Left renal cortex interstitium (tissue), 4 donors: ENCODE measurements around the gene SH3GLB1. TPM values are rescaled to one million over a fixed set of nuclear protein-coding genes. Genes with fewer than 3 reads are reported as not detected.

Experiments used
- DNase-seq, 4 donors: peaks; one replicate each; pipeline ENCODE4 v3.0.0-alpha.2; 2013; ENCODE audit warnings: low read depth in 4 of 4, low spot score in 2 of 4, missing footprints in 1 of 4
- polyA plus RNA-seq, 4 donors: library from polyadenylated mRNA; unstranded; fragments of 120-200 nt; gene quantifications; one replicate each; pipeline ENCODE4 v1.2.1, GENCODE V29; 2013; ENCODE audit not compliant: insufficient read length in 4 of 4

SH3GLB1 gene
- polyA plus RNA-seq, 4 donors, result 69.0 to 81.8 (median 75.8) TPM

DNA sequence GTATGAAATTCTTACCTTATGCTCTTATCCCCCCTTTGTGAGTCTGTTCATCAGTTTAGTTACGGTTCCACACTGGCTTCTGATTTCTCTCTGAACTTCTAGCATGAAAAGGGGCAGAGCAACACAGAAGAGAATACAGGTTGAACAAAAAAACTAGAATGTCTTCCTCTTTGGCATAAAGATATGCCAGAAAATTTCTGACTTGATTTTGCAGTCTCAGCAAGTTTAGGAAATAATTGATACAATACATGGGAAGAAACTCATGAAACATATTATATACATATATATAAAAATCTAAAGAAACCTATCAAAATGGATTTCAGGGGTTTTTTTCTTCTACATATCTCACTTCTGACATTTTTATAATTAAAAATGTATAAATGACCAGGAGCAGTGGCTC, 27.0 kb downstream of the SH3GLB1 start:
- no peak for DNase-seq

DNA sequence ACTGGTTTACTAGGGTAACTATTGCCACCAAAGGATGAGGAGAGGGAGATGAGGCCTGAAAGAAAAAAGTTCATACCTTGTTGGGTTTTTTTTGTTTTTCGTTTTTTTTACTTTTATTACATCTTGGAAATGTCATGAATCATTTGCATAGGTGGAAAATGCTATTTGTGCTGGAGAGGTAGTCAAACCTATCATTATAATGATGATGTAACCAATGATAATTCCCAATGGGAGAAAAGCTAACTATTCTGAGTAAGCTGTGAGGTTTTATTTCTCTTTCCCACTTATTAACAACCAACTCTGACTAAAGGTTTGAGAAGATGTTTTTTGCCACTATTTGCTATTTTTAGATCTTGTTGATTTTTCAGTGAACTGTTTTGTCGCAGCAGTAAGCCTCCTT, 29.0 kb downstream of the SH3GLB1 start:
- no peak for DNase-seq

DNA sequence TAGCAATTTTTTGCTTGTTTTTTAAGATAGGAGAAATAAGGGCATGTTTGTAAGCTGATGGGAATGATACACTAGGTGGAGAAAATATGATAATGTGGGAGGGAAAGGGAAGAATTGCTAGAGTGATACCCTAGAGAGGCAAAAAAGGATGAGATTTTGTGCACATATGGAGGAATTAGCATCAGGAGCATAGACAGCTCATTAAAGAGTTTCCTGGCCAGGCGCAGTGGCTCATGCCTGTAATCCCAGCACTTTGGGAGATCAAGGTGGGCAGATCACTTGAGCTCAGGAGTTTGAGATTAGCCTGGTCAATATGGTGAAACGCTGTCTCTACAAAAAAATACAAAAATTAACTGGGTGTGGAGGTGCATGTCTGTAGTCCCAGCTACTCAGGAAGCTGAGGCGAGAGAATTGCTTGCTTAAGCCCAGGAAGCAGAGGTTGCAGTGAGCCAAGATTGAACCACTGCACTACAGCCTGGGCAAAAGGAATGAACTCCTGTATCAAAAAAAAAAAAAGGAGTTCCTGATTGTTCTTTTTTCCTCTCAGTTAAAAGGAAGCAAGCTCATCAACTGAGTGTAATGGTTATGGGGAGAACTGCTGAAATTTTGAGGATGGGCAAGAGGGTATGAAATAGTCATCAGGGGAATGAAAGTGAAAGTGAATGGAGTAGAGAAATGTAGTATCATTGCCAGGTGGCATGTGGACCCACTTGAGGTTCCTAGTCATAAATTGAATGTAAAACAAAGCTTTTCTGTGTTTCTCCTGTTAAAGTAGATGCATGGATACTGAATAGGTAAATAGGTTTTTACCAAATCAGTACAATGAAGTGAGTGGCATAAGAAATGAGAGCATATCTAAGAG, 35.5 kb downstream of the SH3GLB1 start:
- DNase-seq, result no peak

DNA sequence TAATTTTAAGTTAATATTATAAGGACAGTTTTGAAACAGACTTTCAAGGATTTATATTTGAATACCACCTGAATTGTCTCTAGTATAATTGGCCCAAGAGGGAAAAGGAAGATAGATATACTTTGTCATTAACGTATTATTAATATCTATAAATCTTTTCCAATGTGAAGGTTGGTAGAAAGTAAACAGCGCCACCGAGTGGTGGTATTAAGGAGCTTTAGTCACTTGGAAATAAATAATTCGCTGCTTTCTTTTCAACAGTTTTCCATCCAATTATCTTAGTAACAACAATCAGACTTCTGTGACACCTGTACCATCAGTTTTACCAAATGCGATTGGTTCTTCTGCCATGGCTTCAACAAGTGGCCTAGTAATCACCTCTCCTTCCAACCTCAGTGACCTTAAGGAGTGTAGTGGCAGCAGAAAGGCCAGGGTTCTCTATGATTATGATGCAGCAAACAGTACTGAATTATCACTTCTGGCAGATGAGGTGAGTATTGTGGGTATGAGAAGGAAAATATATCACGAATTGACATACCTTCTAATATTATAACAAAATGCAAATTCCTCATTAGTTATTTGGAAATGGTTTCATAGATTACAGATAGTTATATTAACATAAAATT, 37.7 kb downstream of the SH3GLB1 start:
- no peak for DNase-seq

DNA sequence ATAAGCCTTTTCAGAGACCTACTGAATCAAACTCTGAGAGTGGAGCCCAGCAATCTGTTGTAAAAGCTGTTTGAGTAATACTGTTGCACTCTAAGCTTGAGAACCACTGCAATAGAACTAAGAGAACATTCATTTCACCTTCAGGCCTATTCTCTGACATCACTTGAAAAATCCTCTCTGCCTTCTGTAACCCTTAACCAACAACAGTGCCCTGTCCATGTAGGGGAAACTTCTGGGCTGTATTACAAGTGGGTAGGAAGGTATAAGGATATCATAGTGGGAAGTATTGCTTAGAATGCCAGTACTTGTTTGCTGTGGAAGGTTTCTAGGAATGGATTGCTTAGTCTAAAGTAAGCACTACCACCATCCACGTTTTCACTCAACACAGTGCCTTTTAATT, 42.9 kb downstream of the SH3GLB1 start:
- no peak for DNase-seq

DNA sequence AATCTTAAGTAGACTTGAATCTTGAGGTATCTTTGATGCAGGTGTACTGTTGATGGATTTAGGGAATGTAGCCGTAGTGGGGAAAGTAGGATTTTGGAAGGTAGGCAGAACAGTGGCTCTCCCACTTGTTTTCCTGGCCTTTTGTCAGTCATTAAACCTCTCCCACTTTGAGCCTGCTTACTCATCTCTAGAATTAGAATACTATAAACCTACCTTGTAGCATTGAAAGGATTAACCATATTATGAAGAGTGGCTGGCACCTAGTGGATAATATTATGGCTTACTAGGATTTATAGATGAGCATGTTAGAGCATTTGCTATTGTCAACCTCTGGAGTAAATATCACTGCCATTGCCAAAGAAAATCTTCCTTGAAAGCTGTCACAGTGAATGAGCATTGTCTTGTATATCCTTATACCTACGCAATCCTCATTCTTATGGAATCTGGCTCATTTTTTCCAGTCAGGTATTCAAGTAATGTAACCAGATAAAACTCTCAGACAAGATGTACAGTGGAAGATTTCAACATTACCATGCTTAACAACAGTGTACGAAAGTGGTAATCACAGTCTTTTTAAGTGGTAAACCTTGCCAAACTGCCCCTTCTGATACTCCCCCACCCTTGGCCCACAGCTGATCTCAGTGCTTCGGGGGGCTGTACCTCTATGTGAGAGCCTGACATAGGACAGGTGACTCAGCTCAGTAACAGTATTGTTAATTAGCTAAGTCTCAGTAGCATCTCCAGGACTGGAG, 44.4 kb downstream of the SH3GLB1 start:
- no peak for DNase-seq

DNA sequence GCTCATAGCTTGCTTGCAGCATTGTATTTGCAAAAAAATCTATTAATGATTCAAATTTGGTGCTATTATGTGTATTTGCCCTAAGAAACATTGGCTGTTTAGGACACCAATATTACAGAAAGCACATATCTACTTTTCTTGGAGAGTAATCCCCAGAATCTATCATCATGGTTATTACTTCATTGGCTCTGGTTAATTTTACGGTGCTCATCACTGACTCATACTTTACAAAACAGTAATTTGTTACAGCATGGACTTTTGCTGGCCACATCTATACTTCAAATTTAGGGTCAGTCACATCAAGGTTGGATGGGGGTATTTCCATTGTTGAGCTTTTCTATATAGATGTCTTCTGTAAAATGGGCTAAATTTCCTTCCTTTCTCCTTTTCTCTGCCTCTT, 45.7 kb downstream of the SH3GLB1 start:
- no peak for DNase-seq

DNA sequence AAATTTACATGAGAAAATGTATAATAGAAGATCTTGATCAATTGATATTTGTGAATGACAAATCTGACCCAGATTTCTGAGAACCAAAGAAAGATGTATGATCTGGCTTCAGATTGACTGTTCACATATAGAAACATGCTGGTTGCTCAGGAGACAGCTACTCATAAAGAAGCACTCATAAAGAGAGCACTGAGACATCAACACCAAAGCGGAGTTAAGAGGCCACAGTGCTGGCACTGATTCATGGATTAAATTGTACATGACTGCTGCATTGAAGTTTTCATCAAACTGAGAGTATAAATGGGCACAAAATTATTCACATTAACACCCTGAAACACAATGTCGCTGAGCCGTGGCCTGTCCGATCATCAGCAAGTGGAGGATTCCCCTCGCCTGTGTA, 46.2 kb downstream of the SH3GLB1 start:
- no peak for DNase-seq

DNA sequence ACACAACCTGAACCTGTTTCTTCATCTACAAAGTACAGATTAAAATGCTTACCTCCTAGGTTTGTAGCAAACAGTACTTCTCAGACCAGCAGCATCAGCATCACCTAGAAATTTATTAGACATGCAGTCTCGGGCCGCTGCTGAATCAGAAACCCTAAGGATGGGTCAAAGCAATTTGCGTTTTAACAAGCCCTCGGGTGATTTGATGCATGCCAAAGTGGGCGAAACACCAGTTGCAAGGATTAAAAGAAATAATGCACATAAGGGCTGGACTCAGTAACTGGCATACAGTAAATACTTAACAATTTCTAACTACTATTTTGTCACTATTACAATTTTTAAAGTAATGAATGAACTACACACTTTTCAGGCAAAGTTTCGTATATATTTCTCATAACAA, 47.5 kb downstream of the SH3GLB1 start:
- no peak for DNase-seq

DNA sequence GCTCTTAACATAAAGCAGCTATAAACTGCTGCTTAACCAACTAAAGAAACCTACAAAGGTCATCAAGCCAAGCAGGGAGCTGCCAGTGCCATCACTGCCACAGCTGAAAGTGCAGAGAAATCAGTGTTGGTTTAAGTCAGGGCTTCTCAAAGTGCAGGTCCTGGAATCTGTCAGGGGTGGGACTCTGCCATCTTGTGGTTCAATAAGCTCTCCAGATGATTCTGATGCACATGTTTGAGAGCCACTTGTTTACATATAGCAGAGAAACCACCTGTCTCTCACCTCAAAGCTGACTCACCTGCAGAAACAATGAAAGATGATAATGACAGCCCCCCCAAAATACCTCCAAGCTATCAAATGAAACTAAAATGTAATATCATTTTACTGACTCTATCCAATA, 49.3 kb downstream of the SH3GLB1 start:
- DNase-seq, result no peak

DNA sequence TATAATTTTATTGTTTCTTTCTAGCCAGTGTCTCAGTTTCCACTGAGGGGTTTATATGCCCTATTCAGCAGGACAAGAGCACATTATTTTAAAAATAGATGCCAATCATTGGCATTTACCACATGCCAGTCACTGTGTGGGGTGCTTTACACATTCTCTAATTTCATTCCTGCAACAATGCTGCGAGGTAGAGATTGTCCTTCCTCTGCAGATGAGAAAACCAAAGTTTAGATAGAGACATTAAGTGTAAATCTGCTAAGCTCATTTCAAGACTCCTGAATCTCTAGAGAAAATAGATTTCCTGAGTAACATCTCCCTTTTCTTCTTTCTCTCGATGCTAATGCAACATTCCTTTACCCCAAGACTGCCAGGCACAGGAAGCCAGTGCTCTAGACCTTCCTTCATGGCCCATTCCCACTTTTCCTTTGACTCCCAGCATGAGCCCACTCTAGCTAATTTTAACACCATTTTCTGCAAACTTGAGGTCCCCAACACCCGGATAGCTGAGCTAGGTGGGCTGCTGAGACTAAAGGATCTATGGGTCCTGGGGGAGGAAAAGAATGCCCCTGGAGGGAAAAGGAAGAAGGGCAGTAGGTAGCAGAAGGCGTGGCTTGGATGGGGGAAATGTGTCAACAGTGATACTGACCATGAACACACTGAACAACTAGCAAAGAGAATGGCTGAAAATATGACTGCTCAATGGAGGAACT, 50.0 kb downstream of the SH3GLB1 start:
- DNase-seq, result no peak

DNA sequence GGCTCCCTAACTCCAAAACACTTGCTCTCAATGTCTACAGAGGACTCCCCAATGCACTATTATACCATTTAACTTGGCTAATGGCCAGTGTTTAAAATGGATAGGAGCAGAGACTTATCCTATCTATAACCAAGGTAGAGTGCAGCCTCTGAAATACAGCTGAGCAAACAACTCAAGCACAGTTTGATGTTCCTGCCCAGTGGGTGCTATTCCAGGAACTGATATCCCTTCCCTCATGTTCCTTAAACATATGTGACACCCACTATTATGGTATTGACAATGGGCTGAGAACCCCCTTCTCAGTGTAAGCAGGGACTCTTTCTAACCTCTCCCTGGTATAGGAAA, 51.7 kb downstream of the SH3GLB1 start:
- DNase-seq, result no peak

DNA sequence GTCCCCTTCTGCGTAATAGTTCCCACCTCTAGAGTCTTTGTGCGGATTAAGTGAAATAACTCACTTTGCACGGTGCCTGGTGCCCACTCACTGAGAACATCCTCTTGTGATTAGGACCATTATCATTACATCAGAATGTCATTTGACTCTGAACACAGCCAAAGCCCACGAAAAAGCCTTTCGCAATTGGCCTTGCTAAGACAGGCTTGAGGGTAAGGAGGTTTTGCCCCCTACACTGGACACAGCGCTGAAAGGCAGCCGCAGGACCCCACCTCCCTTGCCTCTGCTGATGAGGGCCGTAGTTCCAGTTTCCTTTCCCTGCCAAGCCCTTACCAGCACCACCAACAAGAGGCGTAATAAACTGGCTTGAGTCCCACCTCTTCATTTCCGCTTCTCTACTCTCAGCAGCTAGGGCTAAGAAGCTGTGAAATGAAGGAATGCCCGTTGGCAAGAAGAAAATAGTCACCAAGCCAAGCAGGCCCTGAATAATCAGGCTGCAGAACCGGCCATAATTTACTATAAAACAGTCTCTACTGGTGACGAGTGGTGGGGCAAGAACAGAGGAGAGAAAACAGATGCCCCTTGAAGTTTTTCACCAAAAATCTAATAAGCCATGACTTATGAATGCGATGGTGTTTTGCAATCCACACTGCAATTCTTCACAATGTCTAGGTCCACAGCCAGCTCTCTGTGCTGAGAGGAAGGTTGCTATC, 53.1 kb downstream of the SH3GLB1 start:
- DNase-seq, result no peak

DNA sequence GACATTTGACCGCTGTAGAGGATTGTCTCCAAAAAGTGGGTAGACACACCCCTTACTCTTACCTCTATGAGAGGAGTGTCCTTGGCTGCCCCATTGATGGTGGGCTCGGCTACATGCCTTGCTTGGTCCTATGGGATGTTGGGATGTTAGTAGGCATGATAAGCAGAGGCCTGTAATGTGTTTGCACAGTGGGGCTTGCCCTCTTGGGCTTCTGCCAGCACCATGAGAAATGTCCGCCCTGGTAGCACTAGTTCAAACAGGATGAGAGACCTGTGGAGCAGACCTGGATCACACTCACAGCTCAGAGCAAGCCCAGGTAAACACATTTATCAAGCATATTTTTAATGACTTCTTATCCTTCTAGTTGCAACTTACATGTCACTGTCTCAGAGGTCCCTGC, 54.2 kb downstream of the SH3GLB1 start:
- DNase-seq, result no peak

DNA sequence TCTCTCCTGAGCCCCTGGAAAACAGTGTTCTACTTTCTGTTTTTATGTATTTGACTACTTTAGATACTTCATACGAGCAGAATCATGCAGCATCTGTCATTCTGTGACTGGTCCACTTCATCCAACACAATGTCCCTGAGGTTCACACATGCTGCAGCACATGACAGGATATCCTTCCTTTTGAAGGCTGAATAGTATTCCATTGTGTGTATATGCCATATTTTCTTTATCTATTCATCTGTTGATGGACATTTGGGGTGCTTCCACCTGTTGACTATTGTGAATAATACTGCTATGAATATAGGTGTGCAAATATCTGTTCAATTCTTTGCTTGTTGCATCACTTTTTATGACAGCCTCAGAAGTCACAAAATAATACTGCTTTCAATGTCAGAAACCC, 55.8 kb downstream of the SH3GLB1 start:
- DNase-seq, result no peak

DNA sequence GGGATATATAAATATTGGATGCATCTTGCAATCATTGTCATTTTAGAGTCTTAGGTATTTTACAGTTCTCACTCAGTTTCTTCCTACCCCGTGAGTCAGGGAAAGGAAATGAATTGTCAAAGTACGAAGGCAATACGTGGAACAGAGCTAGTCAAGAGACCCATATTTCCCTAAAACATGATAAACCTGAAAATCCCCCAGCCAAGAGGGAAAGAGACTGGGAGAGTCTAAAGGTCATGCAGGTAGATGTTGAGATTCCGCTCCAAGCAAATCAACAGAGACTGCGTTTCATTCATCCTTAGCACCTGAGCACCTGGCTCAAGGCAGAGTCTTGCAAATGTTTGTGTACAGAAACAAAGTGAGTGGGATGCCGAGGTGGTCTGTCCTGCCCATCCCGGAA, 58.0 kb downstream of the SH3GLB1 start:
- DNase-seq, result no peak

DNA sequence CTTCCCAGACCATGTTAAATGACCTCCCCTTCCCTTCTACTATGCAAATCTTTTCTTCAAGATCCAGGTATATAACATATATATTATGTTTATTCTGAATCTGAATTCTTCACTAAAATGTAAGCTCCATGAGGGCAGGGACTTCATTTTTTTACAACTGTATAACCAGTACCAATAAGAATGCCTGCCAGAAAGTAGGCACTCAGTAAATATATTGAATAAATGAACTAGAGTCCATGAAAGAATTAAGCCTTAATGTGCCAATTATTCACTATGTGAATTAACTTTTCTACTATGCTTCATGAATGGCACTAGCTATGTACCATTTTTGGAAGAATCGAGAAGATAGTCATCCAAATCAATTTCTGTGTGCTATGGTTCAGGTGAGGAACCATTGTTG, 60.1 kb downstream of the SH3GLB1 start:
- no peak for DNase-seq

DNA sequence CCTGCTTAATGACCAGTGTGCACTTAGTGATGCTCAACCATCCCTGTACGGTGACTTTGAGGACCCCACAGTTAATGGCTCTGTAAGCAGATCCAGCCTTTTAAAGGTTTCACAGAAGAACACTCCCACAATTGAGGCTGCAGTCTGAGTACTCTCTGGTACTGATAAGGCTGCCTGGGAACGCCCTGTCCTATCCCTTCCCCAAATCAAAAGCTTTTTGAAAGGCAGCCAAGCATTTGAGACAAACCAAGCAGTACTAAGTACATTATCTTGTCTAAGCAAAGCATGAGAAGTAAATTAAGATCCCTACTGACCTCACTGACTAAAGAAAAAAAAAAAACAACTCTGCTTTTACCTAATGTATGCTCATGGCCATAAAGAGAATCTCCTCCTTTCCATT, 60.7 kb downstream of the SH3GLB1 start:
- no peak for DNase-seq

DNA sequence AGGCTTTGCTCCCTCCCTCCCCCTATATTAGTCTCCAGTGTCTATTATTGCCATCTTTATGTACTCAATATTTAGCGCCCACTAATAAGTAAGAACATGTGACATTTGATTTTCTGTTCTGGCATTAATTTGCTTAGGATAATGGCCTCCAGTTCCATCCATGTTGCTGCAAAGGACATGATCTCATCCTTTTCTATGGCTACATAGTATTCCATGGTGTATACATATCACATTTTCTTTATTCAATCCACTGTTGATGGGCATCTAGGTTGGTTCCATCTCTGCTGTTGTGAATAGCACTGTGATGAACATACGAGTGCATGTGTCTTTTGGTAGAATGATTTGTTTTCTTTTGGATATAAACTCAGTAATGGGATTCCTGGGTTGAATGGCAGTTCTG, 61.3 kb downstream of the SH3GLB1 start:
- DNase-seq, result no peak

DNA sequence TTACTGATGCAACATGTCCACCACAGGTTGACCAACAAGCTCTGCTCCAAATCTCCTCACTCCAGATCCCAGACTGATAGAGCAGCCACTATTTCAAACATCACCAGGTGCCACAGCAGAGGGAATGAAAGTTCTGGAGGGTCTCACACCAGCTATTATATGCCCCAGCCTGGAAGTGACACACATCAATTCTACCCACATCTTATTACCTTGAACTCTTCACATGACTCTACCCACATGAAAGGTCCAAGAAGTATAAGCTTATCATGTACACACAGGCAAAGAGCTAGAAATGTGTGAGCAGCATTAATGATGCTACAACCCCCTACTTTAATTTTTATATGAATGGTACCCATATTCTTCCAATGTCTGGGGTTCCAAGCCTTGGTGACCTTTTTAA, 64.2 kb downstream of the SH3GLB1 start:
- DNase-seq, result no peak

DNA sequence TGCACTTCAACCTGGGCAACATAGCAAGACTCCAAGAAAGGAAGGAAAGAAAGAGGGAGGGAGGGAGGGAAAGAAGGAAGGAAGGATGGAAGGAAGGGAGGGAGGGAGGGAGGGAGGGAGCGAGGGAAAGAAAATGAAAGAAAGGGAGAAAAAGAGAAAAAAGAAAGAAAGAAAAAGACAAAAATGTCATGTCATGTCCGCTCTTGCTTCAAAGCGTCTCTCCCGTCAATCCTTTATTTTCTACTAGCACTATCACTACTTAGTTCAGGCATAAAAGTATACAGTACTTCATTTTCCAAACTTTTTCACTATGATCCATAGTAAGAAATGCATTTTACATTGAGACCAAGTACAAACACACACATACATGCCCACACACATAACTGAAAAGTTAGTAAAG, 64.7 kb downstream of the SH3GLB1 start:
- DNase-seq, result no peak
